NCI-H1436 (cell line): Measurements from ENCODE around the gene VPS41.

Experiments
- DNase-seq: peaks from one replicate; lab custom pipeline; 2025; lab: John Stamatoyannopoulos, UW

The VPS41 gene

DNA sequence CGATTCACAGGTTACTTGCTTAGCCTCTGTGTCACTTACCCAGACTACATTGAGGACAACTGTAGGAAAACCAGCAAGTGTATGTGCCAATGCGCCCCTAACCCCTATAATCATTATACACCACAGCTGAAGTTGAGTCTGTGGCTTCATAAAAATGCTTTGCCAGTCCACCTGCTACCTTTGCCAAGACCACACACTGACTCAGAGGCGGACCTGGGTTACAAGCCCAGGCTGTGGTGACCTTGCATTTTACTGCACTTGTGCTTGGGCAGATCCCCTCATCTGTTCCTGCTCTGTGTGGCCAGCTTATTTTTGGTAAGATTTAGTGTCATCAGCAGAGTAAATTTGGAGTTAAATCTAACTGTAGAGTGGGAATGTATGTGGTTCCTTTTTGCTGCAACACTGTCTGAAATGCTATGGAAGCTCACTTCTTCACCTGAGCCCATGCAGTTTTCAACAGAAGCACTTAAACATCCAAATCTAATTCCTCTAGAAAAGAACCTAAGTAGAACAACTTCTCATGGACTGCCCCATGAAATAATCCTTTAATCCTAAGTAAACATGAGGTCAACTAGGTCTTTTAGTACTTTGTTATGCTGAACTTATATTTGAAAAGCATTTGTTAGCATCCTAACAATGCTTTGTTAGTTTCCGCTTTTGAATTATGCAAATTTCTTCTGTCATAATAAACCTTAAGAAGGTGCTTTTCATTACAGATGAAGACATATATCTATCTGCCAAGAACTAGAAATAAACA, 181.6 kb downstream of the VPS41 start:
- DNase-seq = no peak

- DNase-seq = no peak
Observed at GRCh38 chr7:38723327-38723726, 185.7 kb downstream of the VPS41 start.

- no peak for DNase-seq
Observed at GRCh38 chr7:38716397-38716796, 192.6 kb downstream of the VPS41 start.

GRCh38 chr7:38709123-38709522, 199.9 kb downstream of the VPS41 start:
- no peak for DNase-seq

DNA sequence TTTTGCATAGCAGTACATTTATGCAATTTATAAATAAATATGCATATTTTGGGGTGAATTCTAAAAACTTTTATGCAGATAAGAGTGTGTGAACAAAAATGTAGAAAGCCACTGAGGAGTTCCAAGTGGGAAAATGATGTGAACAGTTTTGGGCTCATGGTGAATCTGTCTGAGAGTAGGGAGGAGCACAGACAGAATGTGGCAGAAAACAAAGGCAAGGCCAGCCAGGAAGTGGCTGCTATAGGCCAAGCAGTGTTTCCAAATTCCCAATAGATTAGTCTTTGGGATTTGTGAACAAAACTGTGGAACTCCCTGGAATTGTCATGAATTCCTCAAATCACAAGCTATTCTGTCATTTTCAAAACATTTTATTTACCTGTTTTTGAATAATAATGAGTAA, 204.2 kb downstream of the VPS41 start:
- no peak for DNase-seq

- no peak for DNase-seq
Observed at GRCh38 chr7:38704041-38704547, 204.9 kb downstream of the VPS41 start.

DNA sequence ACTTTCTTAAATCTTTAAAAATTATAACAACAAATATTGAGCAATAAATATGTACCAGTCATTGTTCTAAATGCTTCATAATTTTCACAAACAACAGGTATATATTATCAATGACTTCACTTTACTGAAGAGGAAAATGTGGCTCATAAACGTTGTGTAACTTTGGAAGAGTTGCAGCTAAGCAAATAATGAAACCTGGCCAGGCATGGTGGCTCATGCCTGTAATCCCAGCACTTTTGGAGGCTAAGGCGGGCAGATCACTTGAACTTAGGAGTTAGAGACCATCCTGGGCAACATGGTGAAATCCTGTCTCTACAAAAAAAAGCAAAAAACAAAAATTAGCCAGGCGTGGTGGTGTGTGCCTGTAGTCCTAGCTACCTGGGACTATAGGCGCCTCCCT, 205.9 kb downstream of the VPS41 start:
- no peak for DNase-seq

DNA sequence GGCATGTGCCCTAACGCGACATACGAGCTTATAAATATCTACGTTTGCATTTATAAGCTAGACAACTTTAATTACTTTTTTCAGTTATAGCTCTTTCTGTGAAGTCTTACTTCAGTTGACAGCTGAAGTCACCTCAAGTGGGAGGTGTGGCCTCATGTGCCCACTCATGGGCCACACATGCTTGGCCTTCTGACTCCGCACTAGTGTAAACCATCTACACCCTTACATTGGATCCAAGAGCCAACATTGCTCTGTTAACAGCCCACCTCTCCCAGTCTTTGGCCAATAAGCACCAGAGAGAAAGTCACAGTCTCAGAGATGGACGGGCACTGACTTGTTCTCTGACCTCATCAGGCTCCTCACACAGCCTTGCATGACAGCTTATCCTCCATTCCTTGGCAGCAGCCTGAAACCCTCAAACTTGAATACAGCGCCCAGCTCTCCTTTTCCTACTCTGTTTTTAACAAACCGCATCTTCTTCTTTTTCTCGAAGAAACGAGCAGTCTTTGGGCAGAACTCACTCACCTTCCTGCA, 206.9 kb downstream of the VPS41 start:
- DNase-seq = no peak

DNA sequence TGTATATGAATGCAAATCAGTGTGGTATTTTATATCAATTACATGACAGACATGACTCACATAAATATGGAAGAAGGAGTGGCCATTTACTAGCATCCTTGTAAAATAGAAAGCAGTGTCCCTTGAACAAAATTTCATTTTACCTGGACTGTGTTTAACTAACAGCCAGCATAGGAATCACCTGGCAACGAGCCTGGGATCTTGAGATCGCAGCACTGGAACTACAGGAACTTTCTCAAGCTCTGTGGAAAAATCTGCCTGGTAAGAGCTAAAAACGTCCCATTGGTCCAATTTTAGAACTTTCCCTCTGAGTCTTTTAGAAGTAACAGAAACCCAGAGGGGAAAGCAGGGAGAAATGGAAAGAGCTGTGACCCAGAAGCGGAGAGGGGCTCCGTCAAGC, 208.9 kb downstream of the VPS41 start:
- no peak for DNase-seq

DNA sequence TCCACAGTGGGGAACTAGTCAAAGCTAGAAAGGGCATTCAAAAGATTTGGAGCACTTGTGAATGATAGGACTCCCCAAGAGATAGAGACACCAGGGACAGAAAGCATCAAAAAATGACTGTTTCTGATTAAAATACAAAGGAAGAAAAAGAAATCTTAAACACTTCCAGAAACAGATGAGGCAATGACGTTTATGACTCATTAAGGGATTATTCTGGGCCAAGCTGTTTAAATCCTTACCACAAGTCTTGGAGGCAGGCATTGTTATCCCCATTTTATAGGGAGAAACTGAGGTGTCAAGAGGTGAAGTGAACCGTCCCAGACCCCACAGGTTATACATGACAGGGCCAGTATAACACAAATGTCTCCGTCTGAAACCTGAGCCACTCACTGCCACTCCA, 209.5 kb downstream of the VPS41 start:
- DNase-seq = no peak

DNA sequence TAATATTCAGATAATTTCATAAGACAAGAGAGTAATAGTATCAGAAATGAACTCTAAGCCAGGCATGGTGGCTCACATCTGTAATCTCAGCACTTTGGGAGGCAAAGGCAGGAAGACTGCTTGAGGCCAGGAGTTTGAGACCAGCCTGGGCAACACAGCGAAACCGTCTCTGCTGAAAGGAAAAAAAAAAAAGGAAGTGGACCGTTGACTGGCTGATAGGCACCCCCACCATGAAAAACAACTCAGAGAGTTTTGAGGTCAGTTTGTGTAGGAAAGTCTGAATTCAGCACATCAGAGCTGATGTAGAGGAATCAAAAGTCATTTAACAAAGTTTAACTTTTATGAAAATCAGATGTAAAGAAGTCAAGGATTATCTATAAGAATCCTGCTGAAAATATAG, 214.7 kb downstream of the VPS41 start:
- DNase-seq = no peak

DNA sequence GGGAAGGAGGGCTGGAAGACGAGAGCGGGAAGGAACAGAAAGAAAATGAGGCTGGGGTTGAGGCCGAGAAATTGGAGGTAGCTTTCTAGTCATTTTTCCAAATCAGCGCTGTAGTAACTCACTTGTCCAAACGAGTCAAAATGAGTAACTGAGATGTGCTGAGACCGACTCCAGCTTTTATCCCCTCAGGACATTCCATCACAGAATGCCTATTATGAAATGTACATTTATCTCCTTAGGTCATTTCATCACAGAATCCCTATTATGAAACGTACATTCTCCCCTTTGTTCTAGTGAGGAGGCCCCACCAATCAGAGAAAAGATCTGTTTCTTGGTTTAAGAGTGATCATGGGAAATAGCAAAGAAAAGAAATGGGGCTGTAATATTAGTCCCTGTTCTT, 222.1 kb downstream of the VPS41 start:
- DNase-seq = no peak

GRCh38 chr7:38685851-38686250, 223.1 kb downstream of the VPS41 start:
- no peak for DNase-seq

GRCh38 chr7:38682606-38683005, 226.4 kb downstream of the VPS41 start:
- DNase-seq = no peak

GRCh38 chr7:38681882-38682281, 227.1 kb downstream of the VPS41 start:
- DNase-seq = no peak

GRCh38 chr7:38679419-38679818, 229.6 kb downstream of the VPS41 start:
- no peak for DNase-seq

GRCh38 chr7:38678698-38679054, 230.3 kb downstream of the VPS41 start:
- DNase-seq = no peak

- DNase-seq = no peak
Observed at GRCh38 chr7:38677981-38678697, 230.9 kb downstream of the VPS41 start.

- no peak for DNase-seq
Observed at GRCh38 chr7:38675494-38676106, 233.4 kb downstream of the VPS41 start.

DNA sequence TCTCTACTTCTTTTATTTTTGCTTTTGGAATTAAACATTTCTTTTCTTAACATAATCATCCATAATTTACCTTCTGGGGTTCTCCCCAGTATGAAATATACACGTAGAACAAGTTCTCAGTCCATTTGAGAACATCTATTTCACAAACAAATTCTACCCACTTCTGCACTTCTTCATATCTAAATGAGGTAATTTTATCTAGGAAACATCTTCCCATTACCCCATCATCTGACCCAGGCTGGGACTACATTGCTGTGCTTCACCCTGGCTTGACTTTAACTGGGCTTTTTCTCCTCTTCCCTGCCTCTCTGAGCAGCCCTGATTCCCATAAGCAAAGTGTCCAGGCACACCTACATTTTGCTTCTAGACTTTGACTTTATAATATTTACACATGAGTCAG, 234.5 kb downstream of the VPS41 start:
- no peak for DNase-seq

DNA sequence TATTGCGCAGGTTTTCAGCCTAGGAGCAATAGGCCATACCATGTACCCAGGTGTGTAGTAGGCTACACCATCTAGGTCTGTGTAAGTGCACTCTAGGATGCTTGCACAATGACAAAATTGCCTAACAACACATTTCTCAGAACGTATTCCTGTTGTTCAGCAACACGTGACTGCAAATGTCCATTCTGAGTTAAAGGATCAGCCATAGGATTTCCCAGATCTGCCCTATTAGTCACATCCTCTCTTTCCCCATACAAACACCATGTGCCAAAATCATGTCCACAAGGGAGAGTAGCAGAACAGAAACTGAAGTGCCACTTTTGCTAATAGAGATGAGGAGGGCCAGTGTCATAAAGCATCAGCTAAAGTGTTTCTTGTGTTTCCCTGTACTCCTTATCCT, 235.2 kb downstream of the VPS41 start:
- DNase-seq = no peak
